Endothelial cell of umbilical vein (primary cell): Measurements from ENCODE around the gene ETS1.

Experiments used
- EZH2 ChIP-seq: IDR thresholded peaks from 2 replicates; pipeline ENCODE4 v1.6.1; 2012; ENCODE audit warnings: borderline replicate concordance, low read depth, mild to moderate bottlenecking, moderate library complexity, low read length, inconsistent platforms; ENCODE audit not compliant: severe bottlenecking
- FOS ChIP-seq: IDR thresholded peaks from 2 replicates; pipeline ENCODE4 v1.6.1; 2011; ENCODE audit warnings: mild to moderate bottlenecking, low read length, moderate library complexity, borderline replicate concordance; ENCODE audit not compliant: insufficient read depth
- GATA2 ChIP-seq: IDR thresholded peaks from 2 replicates; pipeline ENCODE4 v1.7.0; 2011; ENCODE audit warnings: low read depth, mild to moderate bottlenecking, moderate library complexity, mixed read lengths, low read length; ENCODE audit not compliant: insufficient read length, insufficient read depth
- JUN ChIP-seq: IDR thresholded peaks from 2 replicates; pipeline ENCODE4 v1.6.1; 2011; ENCODE audit warnings: borderline replicate concordance, low read depth; ENCODE audit not compliant: insufficient read length, insufficient read depth
- POLR2A ChIP-seq: IDR thresholded peaks from 2 replicates; pipeline ENCODE4 v1.6.1; 2012; ENCODE audit warnings: low read depth, mild to moderate bottlenecking, control low read depth, low read length
- POLR2AphosphoS5 ChIP-seq: IDR thresholded peaks from 2 replicates; pipeline ENCODE4 v1.6.1; 2012; ENCODE audit warnings: low read depth, mild to moderate bottlenecking, control low read depth, low read length, moderate library complexity; ENCODE audit not compliant: insufficient read depth
- TF ChIP-seq, protein P1 (sequence below), 2 donors: IDR thresholded peaks; 1 replicate in 1 of 2; 2 replicates in 1 of 2; pipeline ENCODE4 v1.5.1; 2011; ENCODE audit warnings: low read length in 2 of 2, mild to moderate bottlenecking in 2 of 2, moderate library complexity in 2 of 2, control low read depth in 1 of 2, inconsistent platforms in 1 of 2, low read depth in 1 of 2; ENCODE audit not compliant: insufficient read depth in 1 of 2; ENCODE audit errors: extremely low read depth in 1 of 2
- TF ChIP-seq, protein P2 (sequence below): IDR thresholded peaks from 2 replicates; pipeline ENCODE4 v1.6.1; 2011; ENCODE audit not compliant: insufficient read depth, insufficient read length

DNA sequence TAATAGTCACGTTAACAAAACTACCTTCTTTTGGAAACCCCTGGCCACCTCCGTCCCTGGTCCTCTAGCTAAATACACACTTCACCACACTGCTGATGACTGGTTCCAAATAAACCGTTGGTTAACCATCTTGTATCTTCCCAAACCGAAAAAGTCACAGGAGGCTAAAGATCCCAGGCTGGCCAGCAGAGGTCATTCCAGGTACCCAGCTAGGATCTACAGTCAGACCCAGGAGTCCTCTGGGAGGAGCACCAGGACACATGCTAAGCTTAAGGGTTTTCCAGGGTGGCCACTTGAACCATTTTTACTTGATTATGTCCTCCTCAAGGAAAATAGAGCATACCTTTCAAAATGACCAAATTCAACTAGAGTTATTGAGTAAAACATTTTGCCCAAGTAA, 103.2 kb downstream of the ETS1 start:
- TF ChIP-seq, protein P1, sequence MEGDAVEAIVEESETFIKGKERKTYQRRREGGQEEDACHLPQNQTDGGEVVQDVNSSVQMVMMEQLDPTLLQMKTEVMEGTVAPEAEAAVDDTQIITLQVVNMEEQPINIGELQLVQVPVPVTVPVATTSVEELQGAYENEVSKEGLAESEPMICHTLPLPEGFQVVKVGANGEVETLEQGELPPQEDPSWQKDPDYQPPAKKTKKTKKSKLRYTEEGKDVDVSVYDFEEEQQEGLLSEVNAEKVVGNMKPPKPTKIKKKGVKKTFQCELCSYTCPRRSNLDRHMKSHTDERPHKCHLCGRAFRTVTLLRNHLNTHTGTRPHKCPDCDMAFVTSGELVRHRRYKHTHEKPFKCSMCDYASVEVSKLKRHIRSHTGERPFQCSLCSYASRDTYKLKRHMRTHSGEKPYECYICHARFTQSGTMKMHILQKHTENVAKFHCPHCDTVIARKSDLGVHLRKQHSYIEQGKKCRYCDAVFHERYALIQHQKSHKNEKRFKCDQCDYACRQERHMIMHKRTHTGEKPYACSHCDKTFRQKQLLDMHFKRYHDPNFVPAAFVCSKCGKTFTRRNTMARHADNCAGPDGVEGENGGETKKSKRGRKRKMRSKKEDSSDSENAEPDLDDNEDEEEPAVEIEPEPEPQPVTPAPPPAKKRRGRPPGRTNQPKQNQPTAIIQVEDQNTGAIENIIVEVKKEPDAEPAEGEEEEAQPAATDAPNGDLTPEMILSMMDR (IDR thresholded peaks at IDR 0.05; ENCODE audit: extremely low read depth in 1 of 2, insufficient read depth in 1 of 2, low read depth in 1 of 2, low read length in 2 of 2), result no peak
- no peak for TF ChIP-seq POLR2A
- TF ChIP-seq POLR2AphosphoS5, result no peak
- TF ChIP-seq JUN, result no peak
- no peak for TF ChIP-seq EZH2
- no peak for TF ChIP-seq FOS
- TF ChIP-seq GATA2, result no peak
- TF ChIP-seq, protein P2, sequence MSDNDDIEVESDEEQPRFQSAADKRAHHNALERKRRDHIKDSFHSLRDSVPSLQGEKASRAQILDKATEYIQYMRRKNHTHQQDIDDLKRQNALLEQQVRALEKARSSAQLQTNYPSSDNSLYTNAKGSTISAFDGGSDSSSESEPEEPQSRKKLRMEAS, result no peak
